ENCODE results near the gene AIRE.
A peak's percentile ranks its signal among the peaks of the same experiment; 100 is the strongest.

Gene AIRE

GRCh38 chr21:44330698-44331097 is 45.0 kb downstream of the AIRE start:
- TF ChIP-seq POLR2AphosphoS5 (IDR thresholded peaks at IDR 0.05; ENCODE audit: low read depth, low read length) (no peak), POLR2A (IDR thresholded peaks at IDR 0.05; ENCODE audit: low read depth, low read length) (no peak), TAF1 (IDR thresholded peaks at IDR 0.05; ENCODE audit: borderline replicate concordance, low read depth, low read length) (no peak)

GRCh38 chr21:44331209-44331608 is 45.5 kb downstream of the AIRE start:
- DNase-seq (ENCODE audit: insufficient read length) (no peak), FAIRE-seq (no peak)
- no peak for TF ChIP-seq TAF1 (IDR thresholded peaks at IDR 0.05; ENCODE audit: borderline replicate concordance, low read depth, low read length)
- no peak for TF ChIP-seq POLR2A (IDR thresholded peaks at IDR 0.05; ENCODE audit: low read depth, low read length)
- TF ChIP-seq POLR2AphosphoS5 (IDR thresholded peaks at IDR 0.05; ENCODE audit: low read depth, low read length), result no peak

More at GRCh38 chr21:44330698-44331097, 45.0 kb downstream of the AIRE start:
- no peak for DNase-seq (ENCODE audit: insufficient read length)
- FAIRE-seq, result no peak

GRCh38 chr21:44331650-44332307 is 46.1 kb downstream of the AIRE start:
- TF ChIP-seq TAF1 (IDR thresholded peaks at IDR 0.05; ENCODE audit: borderline replicate concordance, low read depth, low read length), result no peak
- 0 out of 2 replicates have a peak, but pooled peaks have one; percentile 35 for TF ChIP-seq POLR2AphosphoS5 (IDR thresholded peaks at IDR 0.05; ENCODE audit: low read depth, low read length)
- DNase-seq (ENCODE audit: insufficient read length) (no peak), FAIRE-seq (no peak)

GRCh38 chr21:44332383-44332782 is 46.7 kb downstream of the AIRE start:
- FAIRE-seq, result no peak
- no peak for DNase-seq (ENCODE audit: insufficient read length)

DNA sequence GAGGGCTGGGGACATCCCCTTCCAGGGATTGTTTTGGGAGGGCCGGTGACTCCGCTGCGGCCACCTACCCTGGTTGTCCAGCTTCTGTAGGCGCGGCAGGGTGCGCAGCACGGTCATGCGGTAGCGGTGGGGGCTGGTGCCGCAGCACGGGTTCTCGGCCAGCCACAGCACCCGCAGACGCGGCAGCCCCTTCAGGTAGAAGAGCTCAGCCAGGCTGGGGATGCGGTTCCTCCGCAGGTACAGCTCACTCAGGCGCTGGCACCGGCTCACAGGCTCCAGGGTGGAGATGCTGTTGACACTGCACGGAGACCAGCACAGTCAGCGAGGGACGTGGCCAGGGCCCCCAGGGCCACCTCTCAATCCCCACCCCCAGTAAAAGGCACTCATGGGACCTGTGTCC is 47.3 kb downstream of the AIRE start:
- no peak for FAIRE-seq
- TF ChIP-seq TAF1 (IDR thresholded peaks at IDR 0.05; ENCODE audit: borderline replicate concordance, low read depth, low read length), result no peak
- TF ChIP-seq POLR2A (IDR thresholded peaks at IDR 0.05; ENCODE audit: low read depth, low read length), result 0 out of 2 replicates have a peak, but pooled peaks have one; percentile 20
- DNase-seq (ENCODE audit: insufficient read length), result no peak

More at GRCh38 chr21:44332383-44332782, 46.7 kb downstream of the AIRE start:
- TF ChIP-seq POLR2A (IDR thresholded peaks at IDR 0.05; ENCODE audit: low read depth, low read length) (no peak), POLR2AphosphoS5 (IDR thresholded peaks at IDR 0.05; ENCODE audit: low read depth, low read length) (no peak; the same call in 1 of the 2 replicates), TAF1 (IDR thresholded peaks at IDR 0.05; ENCODE audit: borderline replicate concordance, low read depth, low read length) (no peak)

DNA sequence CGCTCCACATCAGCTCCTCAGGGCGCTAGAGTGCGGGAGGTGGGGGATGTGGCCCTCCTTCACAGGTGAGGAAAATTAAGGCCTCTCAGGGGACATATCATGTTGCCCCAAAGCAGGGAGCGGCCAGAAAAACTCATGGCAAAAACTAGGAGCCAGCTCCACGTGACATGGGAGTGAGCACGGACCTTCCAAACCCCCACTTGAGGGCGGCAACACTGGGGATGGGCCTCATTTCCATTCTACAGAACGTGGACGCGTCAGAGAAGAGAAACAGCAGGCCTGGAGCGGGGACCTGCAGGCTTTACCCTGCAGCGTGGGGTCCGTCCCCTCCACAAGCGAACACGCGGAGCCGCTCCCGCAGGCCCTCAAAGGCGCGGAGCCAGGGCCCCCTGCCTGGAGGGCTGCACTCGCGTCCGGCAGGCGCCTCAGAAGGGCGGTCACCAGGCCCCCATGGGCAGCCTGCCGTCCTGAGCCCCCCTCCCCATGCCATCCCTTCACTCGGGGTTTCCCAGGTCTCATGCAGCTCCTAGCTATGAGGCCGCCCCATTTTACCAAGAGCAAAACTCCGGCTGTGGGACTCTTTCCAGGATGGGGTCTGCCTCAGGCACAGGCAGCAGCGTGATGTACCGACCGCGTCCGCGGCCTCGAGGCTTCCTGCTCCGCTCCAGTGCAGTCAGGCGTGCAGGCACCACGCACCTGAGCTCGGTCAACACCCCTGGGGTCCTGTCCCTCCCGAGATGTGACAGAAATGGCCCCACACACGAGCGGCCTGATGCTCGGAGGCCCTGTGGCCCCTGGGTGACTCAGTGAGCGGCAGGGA is 48.0 kb downstream of the AIRE start:
- FAIRE-seq (no peak), DNase-seq (ENCODE audit: insufficient read length) (no peak)
- 0 out of 2 replicates have a peak, but pooled peaks have one; percentile 9 for TF ChIP-seq POLR2AphosphoS5 (IDR thresholded peaks at IDR 0.05; ENCODE audit: low read depth, low read length)
- TF ChIP-seq TAF1 (IDR thresholded peaks at IDR 0.05; ENCODE audit: borderline replicate concordance, low read depth, low read length), result no peak
- no peak; the same call in 1 of the 2 replicates for TF ChIP-seq POLR2A (IDR thresholded peaks at IDR 0.05; ENCODE audit: low read depth, low read length)

- FAIRE-seq (no peak), DNase-seq (ENCODE audit: insufficient read length) (no peak)
- TF ChIP-seq POLR2AphosphoS5 (IDR thresholded peaks at IDR 0.05; ENCODE audit: low read depth, low read length) (no peak), POLR2A (IDR thresholded peaks at IDR 0.05; ENCODE audit: low read depth, low read length) (no peak), TAF1 (IDR thresholded peaks at IDR 0.05; ENCODE audit: borderline replicate concordance, low read depth, low read length) (no peak)
Observed at GRCh38 chr21:44334329-44335030, 48.8 kb downstream of the AIRE start.

DNA sequence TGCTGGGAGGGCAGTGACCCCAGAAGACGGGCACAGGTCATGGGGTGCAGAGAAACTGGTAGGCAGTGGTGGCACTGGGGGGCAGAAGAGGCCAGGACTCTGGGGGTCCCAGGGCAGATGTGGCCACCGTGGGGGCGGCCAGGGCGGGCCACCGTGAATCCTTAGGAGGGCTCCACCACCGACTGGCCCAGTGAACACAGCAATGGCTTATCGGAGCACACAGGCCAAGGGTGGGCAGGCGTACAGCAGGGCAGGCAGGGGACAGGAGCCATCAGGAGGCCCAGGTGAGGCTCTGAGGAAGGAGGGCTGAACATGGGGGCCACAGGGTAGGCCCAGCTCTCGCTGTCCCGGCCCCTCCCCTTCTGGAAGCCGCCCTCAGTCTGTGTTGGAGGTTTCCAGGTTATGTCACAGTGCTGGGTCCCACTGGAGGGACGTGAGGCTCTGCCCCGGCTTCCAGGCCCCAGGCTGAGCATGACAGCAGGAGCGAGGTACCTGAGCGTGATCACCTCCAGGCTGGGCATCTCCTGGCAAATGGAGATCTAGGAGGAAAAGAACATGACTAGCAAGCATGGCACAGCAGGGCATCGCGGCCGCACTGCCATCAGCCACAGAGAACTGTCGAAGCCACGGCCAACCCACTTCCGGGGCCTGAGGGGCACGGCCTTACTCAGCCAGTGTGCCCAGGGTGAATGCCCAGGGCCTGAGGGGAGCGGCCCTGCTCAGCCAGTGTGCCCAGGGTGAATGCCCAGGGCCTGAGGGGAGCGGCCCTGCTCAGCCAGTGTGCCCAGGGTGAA is 49.8 kb downstream of the AIRE start:
- FAIRE-seq, result no peak
- DNase-seq (ENCODE audit: insufficient read length), result no peak
- no peak for TF ChIP-seq TAF1 (IDR thresholded peaks at IDR 0.05; ENCODE audit: borderline replicate concordance, low read depth, low read length)
- TF ChIP-seq POLR2AphosphoS5 (IDR thresholded peaks at IDR 0.05; ENCODE audit: low read depth, low read length), result no peak
- 0 out of 2 replicates have a peak, but pooled peaks have one; percentile 14 for TF ChIP-seq POLR2A (IDR thresholded peaks at IDR 0.05; ENCODE audit: low read depth, low read length)

DNA sequence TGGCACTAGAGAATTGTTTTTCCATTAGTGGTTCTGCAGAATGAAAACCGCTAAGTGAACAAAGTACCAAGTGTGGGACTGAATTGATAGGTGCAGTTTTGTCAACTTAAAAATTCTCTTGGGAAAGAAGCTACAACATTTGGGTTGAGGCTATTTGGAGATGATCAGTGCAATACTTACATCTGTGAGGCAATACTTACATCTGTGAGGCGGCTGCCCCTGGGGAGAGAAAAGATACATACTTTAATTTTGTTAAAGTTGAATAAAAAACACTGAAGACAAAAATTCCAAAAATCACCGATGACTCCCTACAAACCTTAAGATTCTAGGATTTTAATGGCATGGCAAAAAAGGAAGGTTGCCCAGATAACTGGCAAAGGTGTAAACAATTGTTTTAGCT is 51.8 kb downstream of the AIRE start:
- FAIRE-seq (no peak), DNase-seq (ENCODE audit: insufficient read length) (no peak)
- TF ChIP-seq POLR2A (IDR thresholded peaks at IDR 0.05; ENCODE audit: low read depth, low read length) (no peak), TAF1 (IDR thresholded peaks at IDR 0.05; ENCODE audit: borderline replicate concordance, low read depth, low read length) (no peak), POLR2AphosphoS5 (IDR thresholded peaks at IDR 0.05; ENCODE audit: low read depth, low read length) (no peak)

DNA sequence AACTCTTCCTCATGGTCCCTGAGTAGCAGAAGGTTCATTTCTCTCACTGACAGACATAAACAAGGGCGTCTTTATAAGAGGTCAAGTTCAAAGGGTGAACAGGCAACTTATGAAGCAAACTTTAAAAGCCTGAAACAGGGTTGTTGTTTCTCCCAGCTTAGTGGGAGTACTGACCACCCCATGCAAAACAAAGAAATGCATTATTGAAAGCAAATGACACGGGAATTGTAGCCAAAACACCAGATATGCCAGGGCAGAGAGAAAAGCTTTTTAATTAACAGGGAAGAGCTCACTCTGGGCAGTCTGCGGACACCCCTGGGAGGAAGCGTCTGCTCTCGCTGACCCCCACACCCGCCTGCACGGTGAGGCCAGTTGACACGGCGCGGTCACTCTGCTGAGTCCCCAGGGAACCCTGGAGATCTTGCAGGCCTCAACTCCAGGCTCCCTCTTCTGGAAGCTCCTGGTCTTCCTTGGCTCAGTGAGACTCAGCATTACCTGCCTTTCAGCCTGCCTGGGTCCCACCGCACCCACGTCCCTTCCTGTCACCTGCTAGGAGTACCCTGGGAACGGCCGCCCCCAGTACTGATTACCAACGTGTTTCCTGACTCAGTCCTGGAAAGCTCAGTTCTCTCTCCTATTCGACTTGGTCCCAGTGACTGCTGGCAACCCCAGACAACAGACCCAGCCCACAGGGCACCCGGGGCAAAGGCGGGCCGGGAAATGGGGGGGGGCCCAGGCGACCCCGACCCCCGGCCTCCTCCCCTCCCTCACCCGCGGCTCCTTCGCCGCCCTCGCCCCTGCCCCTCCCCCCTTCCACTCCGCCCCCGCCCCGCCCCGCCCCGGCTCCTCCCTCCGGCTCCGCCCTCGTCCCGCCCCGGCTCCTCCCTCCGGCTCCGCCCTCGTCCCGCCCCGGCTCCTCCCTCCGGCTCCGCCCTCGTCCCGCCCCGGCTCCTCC is 52.5 kb downstream of the AIRE start:
- TF ChIP-seq TAF1 (IDR thresholded peaks at IDR 0.05; ENCODE audit: borderline replicate concordance, low read depth, low read length), result no peak
- TF ChIP-seq POLR2AphosphoS5 (IDR thresholded peaks at IDR 0.05; ENCODE audit: low read depth, low read length), result no peak
- TF ChIP-seq POLR2A (IDR thresholded peaks at IDR 0.05; ENCODE audit: low read depth, low read length), result no peak
- FAIRE-seq (no peak), DNase-seq (ENCODE audit: insufficient read length) (no peak)
